ENCODE data around the gene DLX1. TPM values are rescaled to one million over a fixed set of nuclear protein-coding genes. Genes with fewer than 3 reads are reported as not detected.
A peak's percentile ranks its signal among the peaks of the same experiment; 100 is the strongest.

DLX1 gene
- total and polyA plus RNA-seq, 8 donors: 0.25 to 1.1 TPM; not detected in 6

DNA sequence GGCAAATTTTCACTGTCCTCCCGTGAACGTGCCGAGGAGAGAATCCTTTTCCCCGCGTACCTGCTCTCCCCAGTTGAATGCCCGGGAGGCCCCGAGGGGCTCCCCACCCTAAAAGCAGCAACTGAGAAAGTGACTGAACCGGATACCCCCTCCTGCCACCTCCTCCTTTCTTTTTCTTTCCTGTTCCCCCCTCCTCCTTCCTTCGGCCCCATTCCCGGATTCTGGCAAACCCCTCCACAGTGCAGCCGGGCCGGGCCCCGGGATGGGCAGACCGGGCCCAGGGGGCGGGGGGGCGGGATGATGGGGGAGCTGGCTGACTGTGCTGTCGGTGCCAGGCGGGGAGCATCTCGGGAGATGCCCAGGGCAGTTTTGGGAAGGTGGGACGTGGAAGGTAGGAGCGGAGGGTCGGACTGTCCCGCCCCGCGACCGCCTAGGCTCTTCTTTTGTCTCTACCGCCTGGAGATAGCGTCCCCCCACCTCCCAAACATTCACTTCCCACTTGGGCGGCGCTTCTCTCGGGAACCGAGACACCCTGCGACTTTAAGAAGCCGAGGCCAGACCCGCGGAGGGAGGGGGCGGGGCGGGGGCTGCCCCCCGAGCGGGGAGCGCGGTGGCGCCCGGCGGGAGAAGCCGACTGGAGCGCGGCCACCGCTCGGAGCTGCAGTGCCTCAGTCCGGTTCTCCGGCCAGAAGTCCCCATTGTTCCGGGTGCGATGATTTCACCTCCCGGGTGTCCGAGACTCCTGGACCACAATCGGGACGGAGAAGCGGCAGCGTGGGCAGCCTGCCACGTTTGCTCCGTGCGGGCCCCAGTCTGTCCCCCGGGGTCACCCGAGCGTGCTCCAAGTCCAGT lies 9.2 kb downstream of the DLX1 start:
- peak in 1 of 2 donors; percentile 64 for DNase-seq
- TF ChIP-seq EP300 (IDR thresholded peaks at IDR 0.05): no peak
- no peak for TF ChIP-seq POLR2AphosphoS5 (IDR thresholded peaks at IDR 0.05)
- no peak for TF ChIP-seq POLR2A (IDR thresholded peaks at IDR 0.05)
- TF ChIP-seq, protein P1, sequence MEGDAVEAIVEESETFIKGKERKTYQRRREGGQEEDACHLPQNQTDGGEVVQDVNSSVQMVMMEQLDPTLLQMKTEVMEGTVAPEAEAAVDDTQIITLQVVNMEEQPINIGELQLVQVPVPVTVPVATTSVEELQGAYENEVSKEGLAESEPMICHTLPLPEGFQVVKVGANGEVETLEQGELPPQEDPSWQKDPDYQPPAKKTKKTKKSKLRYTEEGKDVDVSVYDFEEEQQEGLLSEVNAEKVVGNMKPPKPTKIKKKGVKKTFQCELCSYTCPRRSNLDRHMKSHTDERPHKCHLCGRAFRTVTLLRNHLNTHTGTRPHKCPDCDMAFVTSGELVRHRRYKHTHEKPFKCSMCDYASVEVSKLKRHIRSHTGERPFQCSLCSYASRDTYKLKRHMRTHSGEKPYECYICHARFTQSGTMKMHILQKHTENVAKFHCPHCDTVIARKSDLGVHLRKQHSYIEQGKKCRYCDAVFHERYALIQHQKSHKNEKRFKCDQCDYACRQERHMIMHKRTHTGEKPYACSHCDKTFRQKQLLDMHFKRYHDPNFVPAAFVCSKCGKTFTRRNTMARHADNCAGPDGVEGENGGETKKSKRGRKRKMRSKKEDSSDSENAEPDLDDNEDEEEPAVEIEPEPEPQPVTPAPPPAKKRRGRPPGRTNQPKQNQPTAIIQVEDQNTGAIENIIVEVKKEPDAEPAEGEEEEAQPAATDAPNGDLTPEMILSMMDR (IDR thresholded peaks at IDR 0.05): no peak
- peaks cover 71 to 100% (median 99%) of the 10 kb centered on the region in 3 donors for H3K27me3 ChIP-seq
- H3K9me3 ChIP-seq: no peaks in the 10 kb centered on the region
- H3K4me1 ChIP-seq: peaks cover 39 to 57% (median 47%) of the 10 kb centered on the region in 4 donors
- no peak overlapping the region for H3K27ac ChIP-seq
- H3K4me3 ChIP-seq: peak overlapping the region; percentile 31 to 57 (median 41)
- intact Hi-C loops (cut with DNase I; ENCODE audit: low total_unique reads): no loop called here
- no peaks in the 10 kb centered on the region for H3K36me3 ChIP-seq
- WGBS, 5 donors: 2 to 4% (median 3%) methylated on average over 14 to 66 of the region's 66 CpGs

DNA sequence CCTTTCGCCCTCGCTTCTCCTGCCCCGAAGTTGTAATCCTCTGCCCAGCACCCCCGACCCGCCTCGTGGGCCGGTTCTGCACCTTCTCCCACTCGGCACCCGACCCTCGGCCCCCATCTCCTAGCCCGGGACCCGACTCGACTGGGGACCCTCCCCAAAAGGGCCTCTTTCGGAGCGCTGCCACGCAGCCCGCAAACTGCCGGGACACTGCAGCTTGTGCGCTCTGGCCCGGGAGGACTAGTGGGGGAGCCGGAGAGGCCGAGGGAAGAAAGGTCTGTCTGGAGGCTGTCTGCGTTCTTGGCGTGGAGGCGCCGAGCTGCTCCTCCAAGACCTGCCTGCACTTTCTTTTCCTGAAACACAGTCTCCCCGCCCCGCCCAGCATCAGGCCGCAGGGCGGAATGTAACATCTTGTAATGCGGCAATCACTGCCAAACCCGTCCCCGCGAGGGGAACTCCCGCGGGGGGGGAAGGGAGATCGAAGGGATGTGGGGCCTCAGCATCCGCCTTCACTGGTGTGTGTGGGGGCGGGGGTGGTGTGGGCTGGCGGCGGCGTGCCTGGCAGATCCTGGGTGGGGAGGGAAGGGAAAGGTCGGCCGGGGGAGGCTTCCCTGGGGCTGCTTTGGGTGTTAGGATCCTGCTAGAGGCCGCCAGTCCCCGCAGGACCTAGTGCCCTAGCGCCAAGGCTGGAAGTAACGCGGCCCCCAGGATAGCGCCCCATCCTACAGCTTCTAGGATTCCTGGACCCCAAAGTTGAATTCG lies 10.0 kb downstream of the DLX1 start:
- intact Hi-C loops (cut with DNase I; ENCODE audit: low total_unique reads): no loop called here
- Histone ChIP-seq H3K4me3 (peak overlapping the region; percentile 31 to 57 (median 41)), H3K9me3 (no peaks in the 10 kb centered on the region), H3K27me3 (peaks cover 72 to 100% (median 99%) of the 10 kb centered on the region in 3 donors), H3K27ac (no peak overlapping the region), H3K36me3 (no peaks in the 10 kb centered on the region), H3K4me1 (peaks cover 47 to 65% (median 54%) of the 10 kb centered on the region in 4 donors)
- DNase-seq: peak; percentile 54 to 84
- TF ChIP-seq POLR2AphosphoS5 (IDR thresholded peaks at IDR 0.05) (no peak), POLR2A (IDR thresholded peaks at IDR 0.05) (no peak), EP300 (IDR thresholded peaks at IDR 0.05) (no peak)
- TF ChIP-seq, protein P1 (IDR thresholded peaks at IDR 0.05): no peak
- 1 to 3% (median 2%) methylated on average over 43 to 51 of the region's 51 CpGs for WGBS, 5 donors

DNA sequence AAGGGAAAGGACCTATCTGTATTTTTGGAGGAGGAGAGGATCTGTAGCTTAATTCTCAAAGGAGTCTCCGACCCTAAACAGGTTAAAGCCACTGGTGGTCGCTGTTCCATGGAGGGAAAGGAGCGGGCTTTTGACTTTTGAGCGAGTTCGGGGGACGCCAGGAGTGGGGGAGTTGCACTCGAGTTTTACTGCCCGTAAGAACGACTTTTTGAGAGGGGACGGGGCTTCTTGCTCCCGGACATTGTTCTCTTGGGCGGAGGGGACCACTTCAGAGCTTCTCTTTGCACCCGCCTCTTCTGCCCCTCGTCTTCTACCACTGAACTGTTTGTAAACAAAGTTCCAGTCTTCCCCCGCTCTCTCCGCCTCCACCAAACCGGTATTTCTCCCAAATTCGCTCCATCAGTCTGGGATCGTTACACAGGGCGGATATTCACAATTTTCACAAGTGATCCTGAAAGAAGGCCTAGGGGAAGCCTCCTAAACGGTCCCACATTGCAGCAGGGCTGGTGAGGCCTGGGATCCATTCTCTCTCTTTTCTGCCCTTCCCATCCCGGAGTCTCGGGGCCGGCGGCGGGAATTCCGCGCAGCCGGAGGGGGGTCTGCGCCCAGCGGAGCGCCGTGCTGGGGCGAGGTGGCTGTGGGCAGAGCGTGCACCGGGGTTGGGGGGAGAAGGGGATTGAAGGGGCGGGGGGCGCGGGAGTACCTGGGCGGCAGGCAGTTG lies 10.8 kb downstream of the DLX1 start:
- WGBS, 5 donors: 4 to 10% (median 8%) methylated on average over 32 to 40 of the region's 40 CpGs
- Histone ChIP-seq H3K27ac (no peak overlapping the region), H3K4me1 (peaks cover 54 to 73% (median 61%) of the 10 kb centered on the region in 4 donors), H3K9me3 (no peaks in the 10 kb centered on the region), H3K27me3 (peaks cover 70 to 100% (median 99%) of the 10 kb centered on the region in 3 donors), H3K4me3 (peak overlapping the region; percentile 15 to 57 (median 41)), H3K36me3 (no peaks in the 10 kb centered on the region)
- TF ChIP-seq, protein P1 (IDR thresholded peaks at IDR 0.05): no peak
- no peak for TF ChIP-seq POLR2A (IDR thresholded peaks at IDR 0.05)
- TF ChIP-seq POLR2AphosphoS5 (IDR thresholded peaks at IDR 0.05): no peak
- no peak for TF ChIP-seq EP300 (IDR thresholded peaks at IDR 0.05)
- intact Hi-C loops (cut with DNase I; ENCODE audit: low total_unique reads): no loop called here
- peak in 1 of 2 donors; percentile 33 for DNase-seq

Measured in stomach (tissue), 9 donors.